IMR-90 (cell line): ENCODE results near the gene RTF1. TPM values are rescaled to one million over a fixed set of nuclear protein-coding genes. Genes with fewer than 3 reads are reported as not detected.

Source experiments
- ATAC-seq: fragments of 200-7000 bp; cut with Tn5 transposase; 2 replicates; pipeline ENCODE4 v1.9.1; 2020; ENCODE audit warnings: low read depth, mild to moderate bottlenecking, moderate library complexity
- BruUV-seq: library from RNA; stranded (reverse); fragments of 400-500 nt; replicated peaks from 2 replicates; lab custom pipeline; 2021; lab: Mats Ljungman, UMichigan
- CTCF ChIA-PET: fragments of 300-600 bp; formaldehyde crosslinking; extraction: SDS; loops from one replicate; lab custom pipeline; 2021; ENCODE audit warnings: antibody characterized with exemption; lab: Yijun Ruan, JAX
- POLR2A ChIA-PET: fragments of 300-600 bp; sonication (Branson Sonifier 250); formaldehyde crosslinking; loops from one replicate; lab custom pipeline; 2022; ENCODE audit warnings: antibody characterized with exemption; ENCODE audit not compliant: unreplicated experiment; lab: Charles Lee
- DNase-seq: peaks from one replicate; pipeline ENCODE4 v3.0.0; 2013
- H2AFZ ChIP-seq: replicated peaks from 2 replicates; pipeline ENCODE3; 2013; ENCODE audit warnings: low read length, mild to moderate bottlenecking; ENCODE audit not compliant: poor library complexity
- H2AK5ac ChIP-seq: 2 replicates; pipeline ENCODE4 v1.6.1; 2013; ENCODE audit warnings: low read depth, low read length, inconsistent platforms
- H2AK9ac ChIP-seq: replicated peaks from 2 replicates; pipeline ENCODE3; 2013; ENCODE audit warnings: mild to moderate bottlenecking, low read depth, low read length, moderate library complexity; ENCODE audit not compliant: poor library complexity
- H2BK120ac ChIP-seq: 2 replicates; pipeline ENCODE4 v1.6.1; 2013; ENCODE audit warnings: low read depth, low read length, inconsistent platforms
- H2BK15ac ChIP-seq: 3 replicates; pipeline ENCODE4 v1.6.1; 2013; ENCODE audit warnings: low read depth, low read length, inconsistent platforms
- H2BK20ac ChIP-seq: 2 replicates; pipeline ENCODE4 v1.6.1; 2013; ENCODE audit warnings: low read depth, mild to moderate bottlenecking, inconsistent platforms, low read length, moderate library complexity
- H2BK5ac ChIP-seq: 2 replicates; pipeline ENCODE4 v1.6.1; 2013; ENCODE audit warnings: mild to moderate bottlenecking, low read depth, low read length, inconsistent platforms; ENCODE audit not compliant: poor library complexity, severe bottlenecking
- H3K14ac ChIP-seq: replicated peaks from 2 replicates; pipeline ENCODE4 v1.6.1; 2013; ENCODE audit warnings: low read depth, low read length, inconsistent platforms
- H3K18ac ChIP-seq: 2 replicates; pipeline ENCODE4 v1.6.1; 2013; ENCODE audit warnings: low read depth, low read length, control low read depth
- H3K23ac ChIP-seq: 2 replicates; pipeline ENCODE4 v1.6.1; 2013; ENCODE audit warnings: low read depth, low read length, inconsistent platforms
- H3K27ac ChIP-seq: 2 replicates; pipeline ENCODE4 v1.5.1; 2013; ENCODE audit warnings: mild to moderate bottlenecking, control low read depth, low read length; ENCODE audit not compliant: insufficient read depth
- H3K27me3 ChIP-seq: 2 replicates; pipeline ENCODE4 v1.6.1; 2013; ENCODE audit warnings: low read length; ENCODE audit not compliant: control insufficient read depth, insufficient read depth
- H3K36me3 ChIP-seq: 2 replicates; pipeline ENCODE4 v1.6.1; 2013; ENCODE audit warnings: low read length, mixed read lengths; ENCODE audit not compliant: control insufficient read depth, insufficient read depth
- H3K4ac ChIP-seq: 2 replicates; pipeline ENCODE4 v1.6.1; 2013; ENCODE audit warnings: low read depth, low read length, inconsistent platforms
- H3K4me1 ChIP-seq: 2 replicates; pipeline ENCODE4 v1.6.1; 2013; ENCODE audit warnings: low read length, mixed read lengths; ENCODE audit not compliant: control insufficient read depth, insufficient read depth
- H3K4me2 ChIP-seq: 2 replicates; pipeline ENCODE4 v1.6.1; 2013; ENCODE audit warnings: low read depth, mild to moderate bottlenecking, control low read depth, low read length, moderate library complexity
- H3K4me3 ChIP-seq: 2 replicates; pipeline ENCODE4 v1.5.1; 2013; ENCODE audit warnings: low read depth, mild to moderate bottlenecking, control low read depth, low read length, moderate library complexity; ENCODE audit not compliant: insufficient read depth
- H3K56ac ChIP-seq: 2 replicates; pipeline ENCODE4 v1.6.1; 2013; ENCODE audit warnings: low read length, inconsistent platforms; ENCODE audit not compliant: insufficient read depth; ENCODE audit errors: extremely low read depth
- H3K79me1 ChIP-seq, 2 experiments: 2 replicates each; pipeline ENCODE4 v1.6.1; 2013; ENCODE audit warnings: low read length in 2 of 2, inconsistent platforms in 1 of 2, low read depth in 1 of 2
- H3K9ac ChIP-seq: 2 replicates; pipeline ENCODE4 v1.6.1; 2013; ENCODE audit warnings: low read depth, low read length, control low read depth
- H3K9me1 ChIP-seq: 2 replicates; pipeline ENCODE4 v1.6.1; 2013; ENCODE audit warnings: low read length, inconsistent platforms; ENCODE audit not compliant: insufficient read depth
- H3K9me3 ChIP-seq: 2 replicates; pipeline ENCODE4 v1.6.1; 2013; ENCODE audit warnings: low read length; ENCODE audit not compliant: control insufficient read depth, insufficient read depth
- H4K20me1 ChIP-seq: 2 replicates; pipeline ENCODE4 v1.6.1; 2013; ENCODE audit warnings: low read length, inconsistent platforms; ENCODE audit not compliant: insufficient read depth
- H4K5ac ChIP-seq: 2 replicates; pipeline ENCODE4 v1.6.1; 2013; ENCODE audit warnings: mild to moderate bottlenecking, low read depth, low read length, control low read depth
- H4K8ac ChIP-seq, 2 experiments: 2 replicates each; pipeline ENCODE4 v1.6.1; 2013; ENCODE audit warnings: low read depth in 2 of 2, low read length in 2 of 2, control low read depth in 1 of 2, inconsistent platforms in 1 of 2
- H4K91ac ChIP-seq: 2 replicates; pipeline ENCODE4 v1.6.1; 2013; ENCODE audit warnings: low read depth, low read length, inconsistent platforms; ENCODE audit not compliant: insufficient read depth
- MAZ ChIP-seq: IDR thresholded peaks from 2 replicates; pipeline ENCODE4 v1.6.1; 2012; ENCODE audit warnings: low read depth, mild to moderate bottlenecking, low read length, improper control_type of control experiment, moderate library complexity, borderline replicate concordance
- RFX5 ChIP-seq: IDR thresholded peaks from 2 replicates; pipeline ENCODE4 v1.8.0; 2012; ENCODE audit warnings: low read depth, mild to moderate bottlenecking, low read length, moderate library complexity
- WGBS, 2 experiments: methylation state at CpG; one replicate each; pipeline versions ENCODE4 v1.1.5 to v1.1.7; 2013; ENCODE audit warnings: missing lambda C conversion rate in 2 of 2; ENCODE audit not compliant: insufficient read length in 1 of 2; ENCODE audit errors: extremely low coverage in 2 of 2; 5-methylcytosine and 5-hydroxymethylcytosine counted together
- dilution Hi-C: fragments of 300-500 bp; cut with HindIII; formaldehyde crosslinking; loops from one replicate; pipeline ENCODE4 v1.14.3; 2018; ENCODE audit warnings: low sequenced_read_pairs; ENCODE audit not compliant: unreplicated experiment
- in situ Hi-C: fragments of 300-500 bp; cut with MboI; formaldehyde crosslinking; loops from 3 replicates; pipeline ENCODE4 v1.14.3; 2019; ENCODE audit warnings: low sequenced_read_pairs, inconsistent platforms, mixed read lengths
- intact Hi-C: fragments of 100-400 bp; cut with micrococcal nuclease; formaldehyde crosslinking; loops from 2 replicates; pipeline ENCODE4 v1.10.0; 2022
- polyA plus RNA-seq, 3 experiments: library from polyadenylated mRNA; depleted of rRNA; stranded (reverse); fragments of >200 nt; gene quantifications; 2 replicates each; pipeline ENCODE4 v1.2.3, GENCODE V29; 2012; ENCODE audit warnings: low replicate concordance in 1 of 3
- total RNA-seq: library from RNA; depleted of rRNA; stranded (reverse); fragments of >200 nt; gene quantifications from 2 replicates; pipeline ENCODE4 v1.2.3, GENCODE V29; 2012

The RTF1 gene
- total and polyA plus RNA-seq, 2 of the 4 experiments (the other 2 are of a cell fraction): 15.1 to 24.3 TPM

DNA sequence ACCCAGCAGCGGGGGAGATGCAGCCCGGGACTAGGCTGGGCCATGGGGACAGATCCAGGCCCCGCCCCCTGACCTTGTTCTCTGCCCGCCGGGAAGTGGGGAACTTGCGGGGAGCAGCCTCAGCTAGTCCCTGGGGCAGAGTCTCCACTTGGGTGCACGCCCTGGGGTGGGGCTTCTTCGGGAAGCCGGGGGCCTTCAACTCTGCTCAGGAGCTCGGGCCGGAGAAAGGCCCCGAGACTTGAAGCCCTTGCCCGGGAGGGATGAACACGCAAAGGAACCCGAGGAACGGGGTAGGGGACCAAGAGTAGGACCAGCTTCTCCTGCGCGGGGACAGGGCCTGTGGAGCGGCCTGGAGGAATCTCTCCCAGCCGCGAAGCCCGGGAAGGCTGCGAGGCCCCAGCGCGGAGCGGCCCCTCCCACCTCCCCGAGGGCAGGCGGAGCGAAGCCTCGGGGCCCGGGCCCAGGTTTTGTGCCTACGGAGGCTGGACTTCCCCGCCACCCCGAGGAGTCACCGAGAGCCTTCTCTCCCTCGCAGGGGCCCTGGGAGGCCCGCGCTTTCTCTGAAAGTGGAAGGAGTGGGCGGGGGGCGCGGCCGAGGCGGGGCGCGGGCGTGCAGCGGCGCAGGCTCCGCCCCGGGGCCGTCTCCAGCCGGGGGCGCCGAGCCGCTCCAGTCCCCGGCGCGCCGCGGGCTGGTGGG is 76.5 kb downstream of the RTF1 start, which contains the start of gene ITPKA:
Gene ITPKA (plus strand): TSS at position 670 of the 697 bp plus-strand sequence. CDS start 54 bp downstream, outside the sequence.
- H2BK15ac ChIP-seq: peak within 1 kb of the TSS; percentile 66

More for the DNA sequence above, 76.5 kb downstream of the RTF1 start, which contains the start of gene ITPKA:
- Histone ChIP-seq H3K27me3 (peaks cover 9% of the 10 kb centered on the region), H4K91ac (peak within 1 kb of the TSS; percentile 86), H3K56ac (peak within 1 kb of the TSS; percentile 72), H3K14ac (peak within 1 kb of the TSS; percentile 91), H2AFZ (peak within 1 kb of the TSS; percentile 95), H2BK20ac (peak within 1 kb of the TSS; percentile 80; the same call in 1 of the 2 replicates), H3K4me1 (peaks cover 19% of the 10 kb centered on the region), H4K5ac (peak within 1 kb of the TSS; percentile 71), H4K20me1 (no peaks in the 10 kb centered on the region), H4K8ac (peak within 1 kb of the TSS; percentile 77 to 87), H3K4ac (peak within 1 kb of the TSS; percentile 73), H2AK9ac (peak within 1 kb of the TSS; percentile 93), H3K9ac (peak within 1 kb of the TSS; percentile 77), H3K9me3 (no peaks in the 10 kb centered on the region), H3K4me3 (peak within 1 kb of the TSS; percentile 51), H3K18ac (peak within 1 kb of the TSS; percentile 70), H3K36me3 (no peaks in the 10 kb centered on the region), H3K79me1 (peaks cover 0 to 9% of the 10 kb centered on the region in 2 experiments; a peak in 2 of 4 replicates), H3K27ac (peak within 1 kb of the TSS; percentile 76), H2BK5ac (peak within 1 kb of the TSS; percentile 77), H2AK5ac (peak within 1 kb of the TSS; percentile 98), H3K23ac (peak within 1 kb of the TSS; percentile 94; the same call in 1 of the 2 replicates), H3K4me2 (peak within 1 kb of the TSS; percentile 90), H2BK120ac (peak within 1 kb of the TSS; percentile 90), H3K9me1 (peaks cover 29% of the 10 kb centered on the region)
- CTCF ChIA-PET: no interaction called here
- TF ChIP-seq MAZ: peak; percentile 74
- no peak for TF ChIP-seq RFX5
- dilution Hi-C loops (no loop called here), intact Hi-C loops (no loop called here), in situ Hi-C loops (no loop called here)
- POLR2A ChIA-PET: no interaction called here
- DNase-seq (peak; percentile 78), ATAC-seq (peak; percentile 79)
- WGBS, 2 experiments: 0% methylated on average over 6 of the region's 60 CpGs; no CpG with 5 or more reads in 1 of the 2 experiments
- no TSS peak for BruUV-seq
